SU-DHL-6 (cell line): ENCODE data around the gene SRGAP1.

Experiments used
- EZH2phosphoT487 ChIP-seq: fragments of 200-600 bp; sonication (generic), shearing (Covaris generic); conservative IDR thresholded peaks from 2 replicates; pipeline ENCODE4 v1.6.1; 2018; ENCODE audit warnings: mild to moderate bottlenecking, antibody characterized with exemption, low read length, moderate library complexity, mixed read lengths
- TF ChIP-seq, protein P1 (sequence below): fragments of 200-600 bp; sonication (generic); IDR thresholded peaks from one replicate; pipeline ENCODE4 v1.5.1; 2017; ENCODE audit warnings: antibody characterized with exemption, mild to moderate bottlenecking, low read length, moderate library complexity; ENCODE audit not compliant: insufficient read depth, poor library complexity, severe bottlenecking

DNA sequence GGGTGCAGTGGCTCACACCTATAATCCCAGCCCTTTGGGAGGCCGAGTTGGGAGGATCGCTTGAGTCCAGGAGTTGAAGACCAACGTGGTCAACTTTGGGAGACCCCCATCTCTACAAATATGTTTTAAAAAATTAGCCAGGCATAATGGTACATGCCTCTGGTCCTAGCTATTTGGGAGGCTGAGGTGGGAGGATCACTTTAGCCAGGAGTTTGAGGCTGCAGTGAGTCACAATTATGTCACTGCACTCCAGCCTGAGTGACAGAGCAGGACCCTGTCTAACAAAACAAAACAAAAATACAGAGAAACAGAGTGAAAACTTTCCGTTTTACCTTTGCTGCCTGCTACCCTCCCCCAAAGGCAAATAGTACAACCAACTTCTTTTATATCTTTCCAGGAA lies 60.2 kb downstream of the SRGAP1 start:
- TF ChIP-seq, protein P1, sequence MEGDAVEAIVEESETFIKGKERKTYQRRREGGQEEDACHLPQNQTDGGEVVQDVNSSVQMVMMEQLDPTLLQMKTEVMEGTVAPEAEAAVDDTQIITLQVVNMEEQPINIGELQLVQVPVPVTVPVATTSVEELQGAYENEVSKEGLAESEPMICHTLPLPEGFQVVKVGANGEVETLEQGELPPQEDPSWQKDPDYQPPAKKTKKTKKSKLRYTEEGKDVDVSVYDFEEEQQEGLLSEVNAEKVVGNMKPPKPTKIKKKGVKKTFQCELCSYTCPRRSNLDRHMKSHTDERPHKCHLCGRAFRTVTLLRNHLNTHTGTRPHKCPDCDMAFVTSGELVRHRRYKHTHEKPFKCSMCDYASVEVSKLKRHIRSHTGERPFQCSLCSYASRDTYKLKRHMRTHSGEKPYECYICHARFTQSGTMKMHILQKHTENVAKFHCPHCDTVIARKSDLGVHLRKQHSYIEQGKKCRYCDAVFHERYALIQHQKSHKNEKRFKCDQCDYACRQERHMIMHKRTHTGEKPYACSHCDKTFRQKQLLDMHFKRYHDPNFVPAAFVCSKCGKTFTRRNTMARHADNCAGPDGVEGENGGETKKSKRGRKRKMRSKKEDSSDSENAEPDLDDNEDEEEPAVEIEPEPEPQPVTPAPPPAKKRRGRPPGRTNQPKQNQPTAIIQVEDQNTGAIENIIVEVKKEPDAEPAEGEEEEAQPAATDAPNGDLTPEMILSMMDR: no peak
- no peak for TF ChIP-seq EZH2phosphoT487
